NK-92 treated with Interleukin-12 subunit alpha and Interleukin-12 subunit beta, amount 100 ng/mL, for 24 hours (cell line): ENCODE data around the gene CDC42EP4.
"Not testable (repeated sequence)": the region's sequence is repeated elsewhere in the genome, so short reads cannot be mapped to it uniquely, and the experiment has no call there.

Source experiments
- DNase-seq: peaks from one replicate; lab custom pipeline; 2025; lab: John Stamatoyannopoulos, UW

CDC42EP4 gene

GRCh38 chr17:73343168-73343634, 31.4 kb upstream of the CDC42EP4 start:
- no peak for DNase-seq

- DNase-seq, result no peak
These were observed 30.9 kb upstream of the CDC42EP4 start for GRCh38 chr17:73342541-73343167.

GRCh38 chr17:73342050-73342522, 30.3 kb upstream of the CDC42EP4 start:
- no peak for DNase-seq

GRCh38 chr17:73341350-73342049, 29.7 kb upstream of the CDC42EP4 start:
- DNase-seq, result no peak

GRCh38 chr17:73340093-73340596, 28.3 kb upstream of the CDC42EP4 start:
- peak; percentile 38 for DNase-seq

GRCh38 chr17:73338566-73339197, 26.9 kb upstream of the CDC42EP4 start:
- DNase-seq, result no peak

GRCh38 chr17:73338050-73338521, 26.3 kb upstream of the CDC42EP4 start:
- DNase-seq, result no peak

- no peak for DNase-seq
These were observed 25.5 kb upstream of the CDC42EP4 start for GRCh38 chr17:73337330-73337710.

- no peak for DNase-seq
These were observed 24.9 kb upstream of the CDC42EP4 start for GRCh38 chr17:73336408-73337329.

GRCh38 chr17:73335591-73336407, 24.0 kb upstream of the CDC42EP4 start:
- no peak for DNase-seq

- no peak for DNase-seq
These were observed 23.1 kb upstream of the CDC42EP4 start for GRCh38 chr17:73334771-73335513.

GRCh38 chr17:73333445-73333844, 21.6 kb upstream of the CDC42EP4 start:
- DNase-seq, result not testable (repeated sequence)

- no peak for DNase-seq
These were observed 19.3 kb upstream of the CDC42EP4 start for GRCh38 chr17:73331060-73331459.

- DNase-seq, result no peak
These were observed 15.9 kb upstream of the CDC42EP4 start for GRCh38 chr17:73327676-73328075.

GRCh38 chr17:73325527-73325842, 13.7 kb upstream of the CDC42EP4 start:
- DNase-seq, result no peak

GRCh38 chr17:73324711-73325526, 13.1 kb upstream of the CDC42EP4 start:
- no peak for DNase-seq

- DNase-seq, result no peak
These were observed 12.3 kb upstream of the CDC42EP4 start for GRCh38 chr17:73324160-73324475.

GRCh38 chr17:73323409-73324159, 11.8 kb upstream of the CDC42EP4 start:
- DNase-seq, result no peak
